Osteoblast (primary cell): ENCODE results near the gene CTBP2. TPM values are rescaled to one million over a fixed set of nuclear protein-coding genes. Genes with fewer than 3 reads are reported as not detected.

Source experiments
- DNase-seq: peaks from one replicate; pipeline ENCODE4 v3.0.0; 2011; ENCODE audit warnings: low spot score, mixed read lengths; ENCODE audit not compliant: insufficient read length; ENCODE audit errors: missing footprints
- H2AFZ ChIP-seq: 2 replicates; pipeline ENCODE4 v1.6.0; 2011; ENCODE audit warnings: mild to moderate bottlenecking, low read length
- H3K27ac ChIP-seq: 2 replicates; pipeline ENCODE4 v1.5.1; 2011; ENCODE audit warnings: mild to moderate bottlenecking, low read depth, low read length, moderate library complexity
- H3K27me3 ChIP-seq: 2 replicates; pipeline ENCODE4 v1.6.0; 2012; ENCODE audit warnings: mild to moderate bottlenecking, control low read depth, inconsistent platforms, low read length, moderate library complexity; ENCODE audit not compliant: insufficient read depth
- H3K36me3 ChIP-seq: 2 replicates; pipeline ENCODE4 v1.5.1; 2011; ENCODE audit warnings: mild to moderate bottlenecking, low read length, control low read depth, moderate library complexity; ENCODE audit not compliant: insufficient read depth
- H3K4me1 ChIP-seq: 2 replicates; pipeline ENCODE4 v1.5.1; 2011; ENCODE audit warnings: mild to moderate bottlenecking, low read length, control low read depth, moderate library complexity; ENCODE audit not compliant: insufficient read depth
- H3K4me2 ChIP-seq: 2 replicates; pipeline ENCODE4 v1.6.0; 2011; ENCODE audit warnings: mild to moderate bottlenecking, low read length; ENCODE audit not compliant: insufficient read depth
- H3K4me3 ChIP-seq: fragments of 200-600 bp; sonication (generic); 3 replicates; pipeline ENCODE4 v1.5.1; 2012; ENCODE audit warnings: mild to moderate bottlenecking, low read length, inconsistent platforms; ENCODE audit not compliant: insufficient read depth
- H3K79me2 ChIP-seq: 2 replicates; pipeline ENCODE4 v1.6.0; 2012; ENCODE audit warnings: mild to moderate bottlenecking, low read length, control low read depth, inconsistent platforms; ENCODE audit not compliant: insufficient read depth
- H3K9me3 ChIP-seq: 2 replicates; pipeline ENCODE4 v1.5.1; 2011; ENCODE audit warnings: low read depth, low read length, control low read depth
- H4K20me1 ChIP-seq: 2 replicates; pipeline ENCODE4 v1.6.0; 2012; ENCODE audit warnings: mild to moderate bottlenecking, low read length, control low read depth; ENCODE audit not compliant: insufficient read depth
- total RNA-seq: library from RNA; depleted of rRNA; stranded (reverse); fragments of >200 nt; gene quantifications from 2 replicates; pipeline ENCODE4 v1.2.3, GENCODE V29; 2012
- TF ChIP-seq, protein P1 (sequence below): IDR thresholded peaks from 2 replicates; pipeline ENCODE4 v1.5.1; 2011; ENCODE audit warnings: mild to moderate bottlenecking, low read depth, low read length, moderate library complexity; ENCODE audit errors: extremely low read depth

CTBP2 gene
- total RNA-seq, 1 donor = 65.9 TPM

DNA sequence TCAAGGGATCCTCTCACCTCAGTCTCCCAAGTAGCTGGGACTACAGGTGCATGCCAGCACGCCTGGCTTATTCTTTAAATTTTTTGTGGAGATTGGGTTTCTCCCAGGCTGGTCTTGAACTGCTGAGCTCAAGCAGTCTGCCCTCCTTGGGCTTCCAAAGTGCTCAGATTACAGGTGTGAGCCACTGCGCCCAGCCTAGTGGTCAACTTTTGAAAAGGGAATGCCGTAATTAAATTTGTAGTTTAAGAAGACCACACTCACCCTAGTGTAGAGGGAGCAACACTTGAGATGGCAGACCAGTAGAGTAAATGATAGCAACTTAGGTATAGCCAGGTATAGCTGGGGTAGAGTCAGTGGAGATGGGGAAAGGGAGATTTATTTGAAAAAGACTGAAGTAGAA, 200.8 kb downstream of the CTBP2 start:
- peaks cover 72% of the 10 kb centered on the region for H4K20me1 ChIP-seq
- no peaks in the 10 kb centered on the region for H3K9me3 ChIP-seq
- H3K36me3 ChIP-seq = no peaks in the 10 kb centered on the region
- no peak overlapping the region for H3K4me2 ChIP-seq
- peaks cover 11% of the 10 kb centered on the region for H3K4me1 ChIP-seq
- TF ChIP-seq, protein P1, sequence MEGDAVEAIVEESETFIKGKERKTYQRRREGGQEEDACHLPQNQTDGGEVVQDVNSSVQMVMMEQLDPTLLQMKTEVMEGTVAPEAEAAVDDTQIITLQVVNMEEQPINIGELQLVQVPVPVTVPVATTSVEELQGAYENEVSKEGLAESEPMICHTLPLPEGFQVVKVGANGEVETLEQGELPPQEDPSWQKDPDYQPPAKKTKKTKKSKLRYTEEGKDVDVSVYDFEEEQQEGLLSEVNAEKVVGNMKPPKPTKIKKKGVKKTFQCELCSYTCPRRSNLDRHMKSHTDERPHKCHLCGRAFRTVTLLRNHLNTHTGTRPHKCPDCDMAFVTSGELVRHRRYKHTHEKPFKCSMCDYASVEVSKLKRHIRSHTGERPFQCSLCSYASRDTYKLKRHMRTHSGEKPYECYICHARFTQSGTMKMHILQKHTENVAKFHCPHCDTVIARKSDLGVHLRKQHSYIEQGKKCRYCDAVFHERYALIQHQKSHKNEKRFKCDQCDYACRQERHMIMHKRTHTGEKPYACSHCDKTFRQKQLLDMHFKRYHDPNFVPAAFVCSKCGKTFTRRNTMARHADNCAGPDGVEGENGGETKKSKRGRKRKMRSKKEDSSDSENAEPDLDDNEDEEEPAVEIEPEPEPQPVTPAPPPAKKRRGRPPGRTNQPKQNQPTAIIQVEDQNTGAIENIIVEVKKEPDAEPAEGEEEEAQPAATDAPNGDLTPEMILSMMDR = no peak
- no peak for DNase-seq
- no peak overlapping the region for H3K4me3 ChIP-seq
- H2AFZ ChIP-seq = no peak overlapping the region
- H3K27me3 ChIP-seq = no peaks in the 10 kb centered on the region
- H3K27ac ChIP-seq = no peak overlapping the region
- peaks cover 95% of the 10 kb centered on the region for H3K79me2 ChIP-seq

DNA sequence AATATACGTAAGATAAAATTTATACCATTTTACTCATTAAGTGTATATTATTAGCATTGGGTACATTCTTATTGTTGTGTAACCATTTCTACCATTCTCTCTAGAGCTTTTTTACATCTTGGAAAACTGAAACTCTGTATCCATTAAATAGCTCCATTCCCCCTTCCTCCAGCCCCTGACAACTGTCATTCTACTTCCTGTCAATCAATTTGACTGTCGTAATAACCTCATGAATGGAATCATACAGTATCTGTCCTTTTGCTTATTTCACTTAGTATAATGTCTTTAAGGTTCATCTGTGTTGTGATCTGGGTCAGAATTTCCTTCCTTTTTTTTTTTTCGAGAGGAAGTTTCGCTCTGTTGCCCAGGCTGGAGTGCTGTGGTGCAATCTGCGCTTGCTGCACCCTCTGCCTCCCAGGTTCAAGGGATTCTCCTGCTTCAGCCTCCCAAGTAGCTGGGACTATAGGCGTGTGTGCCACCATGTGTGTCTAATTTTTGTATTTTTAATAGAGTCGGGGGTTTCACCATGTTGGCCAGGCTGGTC, 202.9 kb downstream of the CTBP2 start:
- H3K79me2 ChIP-seq = peaks cover 95% of the 10 kb centered on the region
- TF ChIP-seq, protein P1 = no peak
- H3K36me3 ChIP-seq = no peaks in the 10 kb centered on the region
- no peak overlapping the region for H2AFZ ChIP-seq
- no peak overlapping the region for H3K4me3 ChIP-seq
- H3K27me3 ChIP-seq = no peaks in the 10 kb centered on the region
- H3K4me2 ChIP-seq = no peak overlapping the region
- H4K20me1 ChIP-seq = peaks cover 70% of the 10 kb centered on the region
- H3K4me1 ChIP-seq = peaks cover 11% of the 10 kb centered on the region
- H3K9me3 ChIP-seq = no peaks in the 10 kb centered on the region
- H3K27ac ChIP-seq = no peak overlapping the region
- no peak for DNase-seq

DNA sequence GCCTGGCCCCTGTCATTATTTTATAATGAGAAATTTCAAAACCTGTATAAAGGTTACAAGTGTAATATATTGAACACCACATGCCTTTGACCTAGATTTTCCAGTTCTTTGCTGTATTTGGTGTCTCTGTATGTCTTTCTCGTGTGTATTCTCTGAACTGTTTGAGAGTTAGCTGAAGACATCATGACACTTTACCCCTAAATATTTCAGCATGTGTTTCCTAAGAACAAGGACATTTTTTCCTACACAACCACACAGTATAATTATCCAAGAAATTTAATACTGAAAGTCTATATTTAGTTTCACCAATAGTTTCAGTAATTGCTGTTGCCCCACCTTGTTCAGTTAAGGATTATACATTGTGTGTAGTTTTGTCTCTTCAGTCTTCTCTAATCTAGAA, 203.6 kb downstream of the CTBP2 start:
- Histone ChIP-seq H3K36me3 (no peaks in the 10 kb centered on the region), H3K4me1 (peaks cover 11% of the 10 kb centered on the region), H2AFZ (no peak overlapping the region), H3K4me2 (no peak overlapping the region), H3K9me3 (no peaks in the 10 kb centered on the region), H3K79me2 (peaks cover 94% of the 10 kb centered on the region), H3K27me3 (no peaks in the 10 kb centered on the region), H4K20me1 (peaks cover 67% of the 10 kb centered on the region), H3K4me3 (no peak overlapping the region), H3K27ac (no peak overlapping the region)
- DNase-seq = no peak
- TF ChIP-seq, protein P1 = no peak

DNA sequence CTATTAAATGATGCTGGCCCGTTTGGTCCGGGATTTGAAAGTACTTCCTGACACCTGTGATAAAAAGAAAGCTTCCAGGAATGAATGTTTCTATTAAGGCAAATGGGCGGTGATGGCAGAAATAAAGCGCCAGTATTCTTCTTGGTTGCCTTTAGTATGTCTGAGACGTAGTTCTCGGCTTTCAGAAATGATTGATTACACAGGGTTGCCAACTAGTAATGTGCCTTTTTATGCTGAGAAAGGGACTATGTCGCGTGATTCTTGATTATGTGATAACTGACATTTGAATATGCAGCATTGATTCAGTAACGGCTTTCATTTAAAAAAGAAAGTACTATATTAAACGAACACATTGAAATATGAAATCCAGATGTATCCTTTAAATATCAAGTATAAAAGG, 204.5 kb downstream of the CTBP2 start:
- no peaks in the 10 kb centered on the region for H3K36me3 ChIP-seq
- no peak overlapping the region for H3K4me2 ChIP-seq
- H2AFZ ChIP-seq = no peak overlapping the region
- DNase-seq = no peak
- peaks cover 6% of the 10 kb centered on the region for H3K4me1 ChIP-seq
- no peaks in the 10 kb centered on the region for H3K27me3 ChIP-seq
- no peaks in the 10 kb centered on the region for H3K9me3 ChIP-seq
- H4K20me1 ChIP-seq = peaks cover 63% of the 10 kb centered on the region
- TF ChIP-seq, protein P1 = no peak
- peaks cover 93% of the 10 kb centered on the region for H3K79me2 ChIP-seq
- H3K27ac ChIP-seq = no peak overlapping the region
- H3K4me3 ChIP-seq = no peak overlapping the region
